Osteocyte (in vitro differentiated cells): ENCODE results near the gene LASP1. TPM values are rescaled to one million over a fixed set of nuclear protein-coding genes. Genes with fewer than 3 reads are reported as not detected.
A peak's percentile ranks its signal among the peaks of the same experiment; 100 is the strongest.

Experiments used
- DNase-seq: peaks from one replicate; pipeline ENCODE4 v3.0.0; 2021; ENCODE audit warnings: mixed read lengths; ENCODE audit not compliant: unreplicated experiment; ENCODE audit errors: extremely low spot score
- H3K27ac Mint-ChIP-seq: one replicate; pipeline ENCODE4 v1.8.0; 2021; ENCODE audit warnings: mild to moderate bottlenecking, mixed read lengths; ENCODE audit not compliant: unreplicated experiment
- H3K27me3 Mint-ChIP-seq: one replicate; pipeline ENCODE4 v1.8.0; 2021; ENCODE audit warnings: mixed read lengths; ENCODE audit not compliant: unreplicated experiment
- H3K36me3 Mint-ChIP-seq: one replicate; pipeline ENCODE4 v1.8.0; 2021; ENCODE audit warnings: mixed read lengths; ENCODE audit not compliant: unreplicated experiment
- H3K4me1 Mint-ChIP-seq: one replicate; pipeline ENCODE4 v1.8.0; 2021; ENCODE audit warnings: mixed read lengths; ENCODE audit not compliant: unreplicated experiment
- H3K4me3 Mint-ChIP-seq: one replicate; pipeline ENCODE4 v1.8.0; 2021; ENCODE audit warnings: mild to moderate bottlenecking, moderate library complexity, mixed read lengths; ENCODE audit not compliant: unreplicated experiment
- H3K9me3 Mint-ChIP-seq: one replicate; pipeline ENCODE4 v1.8.0; 2021; ENCODE audit warnings: mixed read lengths; ENCODE audit not compliant: unreplicated experiment
- CTCF ChIP-seq: fragments of 200-600 bp; sonication (generic); IDR thresholded peaks from 2 replicates; pipeline ENCODE4 v1.5.0; 2021; ENCODE audit warnings: antibody characterized with exemption, mild to moderate bottlenecking, moderate library complexity
- total RNA-seq: library from RNA; stranded (reverse); gene quantifications from 2 replicates; pipeline ENCODE4 v1.2.1, GENCODE V29; 2021

LASP1 gene
- total RNA-seq, 1 donor from 2014 or later = 402 TPM

- Mint-ChIP-seq H3K36me3 (peaks cover 51% of the 10 kb centered on the region), H3K9me3 (no peaks in the 10 kb centered on the region), H3K27me3 (no peaks in the 10 kb centered on the region), H3K4me1 (peaks cover 33% of the 10 kb centered on the region), H3K4me3 (no peak overlapping the region), H3K27ac (no peak overlapping the region)
- no peak for TF ChIP-seq CTCF
- DNase-seq = no peak
These were observed 21.3 kb upstream of the LASP1 start for GRCh38 chr17:38848557-38848891.

- no peak for DNase-seq
- Mint-ChIP-seq H3K4me1 (peaks cover 37% of the 10 kb centered on the region), H3K9me3 (no peaks in the 10 kb centered on the region), H3K27ac (no peak overlapping the region), H3K4me3 (no peak overlapping the region), H3K36me3 (peaks cover 51% of the 10 kb centered on the region), H3K27me3 (no peaks in the 10 kb centered on the region)
- TF ChIP-seq CTCF = no peak
These were observed 20.8 kb upstream of the LASP1 start for GRCh38 chr17:38848939-38849605.

GRCh38 chr17:38850374-38850773 is 19.5 kb upstream of the LASP1 start:
- DNase-seq = no peak
- H3K4me1 Mint-ChIP-seq = peaks cover 38% of the 10 kb centered on the region
- H3K27ac Mint-ChIP-seq = peak overlapping the region; percentile 19
- H3K27me3 Mint-ChIP-seq = no peaks in the 10 kb centered on the region
- no peaks in the 10 kb centered on the region for H3K9me3 Mint-ChIP-seq
- H3K36me3 Mint-ChIP-seq = peaks cover 51% of the 10 kb centered on the region
- no peak for TF ChIP-seq CTCF
- H3K4me3 Mint-ChIP-seq = peak overlapping the region; percentile 98

- H3K36me3 Mint-ChIP-seq = peaks cover 51% of the 10 kb centered on the region
- TF ChIP-seq CTCF = no peak
- peak overlapping the region; percentile 98 for H3K4me3 Mint-ChIP-seq
- DNase-seq = no peak
- H3K9me3 Mint-ChIP-seq = no peaks in the 10 kb centered on the region
- no peaks in the 10 kb centered on the region for H3K27me3 Mint-ChIP-seq
- H3K27ac Mint-ChIP-seq = peak overlapping the region; percentile 99
- peaks cover 38% of the 10 kb centered on the region for H3K4me1 Mint-ChIP-seq
These were observed 18.4 kb upstream of the LASP1 start for GRCh38 chr17:38851434-38851833.

GRCh38 chr17:38852771-38853291 is 17.0 kb upstream of the LASP1 start:
- H3K27ac Mint-ChIP-seq = peak overlapping the region; percentile 99
- peaks cover 50% of the 10 kb centered on the region for H3K36me3 Mint-ChIP-seq
- H3K4me1 Mint-ChIP-seq = peaks cover 38% of the 10 kb centered on the region
- no peak for TF ChIP-seq CTCF
- no peak for DNase-seq
- H3K9me3 Mint-ChIP-seq = no peaks in the 10 kb centered on the region
- H3K4me3 Mint-ChIP-seq = peak overlapping the region; percentile 98
- no peaks in the 10 kb centered on the region for H3K27me3 Mint-ChIP-seq
